T1000 (cell line): ENCODE data around the gene GNL3L.
"Not testable (repeated sequence)": the region's sequence is repeated elsewhere in the genome, so short reads cannot be mapped to it uniquely, and the experiment has no call there.

Source experiments
- DNase-seq: peaks from one replicate; lab custom pipeline; 2025; ENCODE audit warnings: mixed read lengths; lab: John Stamatoyannopoulos, UW

GNL3L gene

DNA sequence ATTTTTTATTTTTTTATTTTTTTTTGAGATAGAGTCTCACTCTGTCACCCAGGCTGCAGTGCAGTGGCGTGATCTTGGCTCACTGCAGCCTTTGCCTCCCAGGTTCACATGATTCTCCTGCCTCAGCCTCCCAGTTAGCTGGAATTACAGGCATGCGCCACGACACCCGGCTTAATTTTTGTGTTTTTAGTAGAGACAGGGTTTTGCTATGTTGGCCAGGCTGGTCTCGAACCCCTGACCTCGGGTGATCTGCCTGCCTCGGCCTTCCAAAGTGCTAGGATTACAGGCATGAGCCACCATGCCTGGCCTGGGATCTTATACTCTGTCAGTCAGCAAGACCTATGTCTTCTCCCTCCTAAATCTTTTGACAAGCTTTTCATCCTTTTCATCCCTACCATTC lies 25.0 kb downstream of the GNL3L start:
- DNase-seq, result not testable (repeated sequence)

- DNase-seq, result no peak
These were observed 30.4 kb downstream of the GNL3L start for GRCh38 chrX:54560411-54560810.

DNA sequence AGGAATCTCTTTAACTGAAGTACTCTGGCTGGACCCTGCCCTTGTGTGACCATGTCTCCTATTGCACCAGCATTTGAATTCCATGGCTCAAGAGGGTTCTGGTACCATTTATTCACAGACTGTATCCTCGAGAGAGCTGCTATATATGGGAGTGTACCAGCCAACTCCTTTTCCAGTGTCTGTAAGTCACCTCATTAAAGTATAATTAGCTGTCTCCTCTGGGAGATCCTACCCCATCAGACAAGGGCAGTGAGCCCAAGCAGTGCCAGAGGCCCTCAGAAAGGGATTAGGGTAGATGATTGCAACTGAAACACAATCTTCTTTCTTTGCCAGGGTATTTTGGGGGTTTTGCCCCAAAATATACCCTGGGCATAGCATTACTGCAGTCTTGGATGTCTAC lies 31.6 kb downstream of the GNL3L start:
- DNase-seq, result no peak

- DNase-seq, result no peak
These were observed 34.9 kb downstream of the GNL3L start for GRCh38 chrX:54564936-54565335.

GRCh38 chrX:54570332-54570731 lies 40.3 kb downstream of the GNL3L start:
- DNase-seq, result no peak

- not testable (repeated sequence) for DNase-seq
These were observed 42.6 kb downstream of the GNL3L start for GRCh38 chrX:54572641-54573040.

- DNase-seq, result no peak
These were observed 67.7 kb downstream of the GNL3L start for GRCh38 chrX:54597728-54598127.

- DNase-seq, result no peak
These were observed 72.5 kb downstream of the GNL3L start for GRCh38 chrX:54602563-54602962.
